Ascending aorta (tissue), 2 donors: ENCODE data around the gene SLC25A34. TPM values are rescaled to one million over a fixed set of nuclear protein-coding genes. Genes with fewer than 3 reads are reported as not detected.

Experiments used
- DNase-seq, 2 donors: peaks; one replicate each; pipeline ENCODE4 v3.0.0-alpha.2; 2019; ENCODE audit warnings: low spot score in 2 of 2
- H3K27ac ChIP-seq, 2 donors: fragments of 200-600 bp; sonication (generic); one replicate each; pipeline ENCODE4 v1.5.1; 2016 to 2017; ENCODE audit warnings: mild to moderate bottlenecking in 1 of 2
- H3K27me3 ChIP-seq: fragments of 200-600 bp; sonication (generic); one replicate; pipeline ENCODE4 v1.5.1; 2017
- H3K36me3 ChIP-seq, 2 donors: fragments of 200-600 bp; sonication (generic); one replicate each; pipeline ENCODE4 v1.5.1; 2016
- H3K4me1 ChIP-seq, 2 donors: fragments of 200-600 bp; sonication (generic); one replicate each; pipeline ENCODE4 v1.5.1; 2016 to 2017; ENCODE audit warnings: mild to moderate bottlenecking in 1 of 2
- H3K4me3 ChIP-seq, 2 donors: fragments of 200-600 bp; sonication (generic); one replicate each; pipeline ENCODE4 v1.5.1; 2016 to 2017; ENCODE audit warnings: mild to moderate bottlenecking in 1 of 2
- H3K9me3 ChIP-seq, 2 donors: fragments of 200-600 bp; sonication (generic); one replicate each; pipeline ENCODE4 v1.5.1; 2016
- CTCF ChIP-seq, 3 experiments: fragments of 200-600 bp in 2 of 3; fragments of 450-650 bp in 1 of 3; sonication (generic) in 2 of 3; IDR thresholded peaks; one replicate each; pipeline ENCODE4 v1.5.1; 2016 to 2019; ENCODE audit warnings: antibody characterized with exemption in 3 of 3, mild to moderate bottlenecking in 1 of 3, moderate library complexity in 1 of 3
- intact Hi-C: fragments of 100-400 bp; cut with DNase I; formaldehyde crosslinking; loops from one replicate; pipeline ENCODE4 v1.15.1; 2023
- total RNA-seq: library from RNA; depleted of rRNA; stranded (reverse); fragments of >200 nt; gene quantifications from one replicate; pipeline ENCODE4 v1.1.0, GENCODE V29; 2016

Gene SLC25A34
- total RNA-seq, 1 donor from 2014 or later, result 5.7 TPM

- no peak for DNase-seq
- TF ChIP-seq CTCF (IDR thresholded peaks at IDR 0.05), result no peak
- H3K9me3 ChIP-seq, result no peaks in the 10 kb centered on the region
- H3K27me3 ChIP-seq, result no peaks in the 10 kb centered on the region
- intact Hi-C loops, result no loop called here
- H3K36me3 ChIP-seq, result peaks cover 73 to 79% of the 10 kb centered on the region in 2 donors
- H3K27ac ChIP-seq, result peak overlapping the region in 1 of 2 donors; percentile 17
- peaks cover 15 to 19% of the 10 kb centered on the region in 2 donors for H3K4me1 ChIP-seq
- no peak overlapping the region for H3K4me3 ChIP-seq
Measured at GRCh38 chr1:15731735-15732685, 4.0 kb upstream of the SLC25A34 start.

GRCh38 chr1:15732686-15733081 is 3.4 kb upstream of the SLC25A34 start:
- H3K27me3 ChIP-seq, result no peaks in the 10 kb centered on the region
- DNase-seq, result no peak
- peak overlapping the region in 1 of 2 donors; percentile 17 for H3K27ac ChIP-seq
- H3K9me3 ChIP-seq, result no peaks in the 10 kb centered on the region
- no peak overlapping the region for H3K4me3 ChIP-seq
- H3K36me3 ChIP-seq, result peaks cover 66 to 74% of the 10 kb centered on the region in 2 donors
- intact Hi-C loops, result no loop called here
- TF ChIP-seq CTCF (IDR thresholded peaks at IDR 0.05), result no peak
- H3K4me1 ChIP-seq, result peaks cover 16 to 23% of the 10 kb centered on the region in 2 donors

GRCh38 chr1:15733218-15733725 is 2.8 kb upstream of the SLC25A34 start:
- intact Hi-C loops, result no loop called here
- Histone ChIP-seq H3K4me3 (no peak overlapping the region), H3K36me3 (peaks cover 61 to 71% of the 10 kb centered on the region in 2 donors), H3K27ac (no peak overlapping the region), H3K4me1 (peaks cover 16 to 25% of the 10 kb centered on the region in 2 donors), H3K9me3 (no peaks in the 10 kb centered on the region), H3K27me3 (no peaks in the 10 kb centered on the region)
- no peak for DNase-seq
- no peak for TF ChIP-seq CTCF (IDR thresholded peaks at IDR 0.05)

GRCh38 chr1:15733726-15734226 is 2.3 kb upstream of the SLC25A34 start:
- peaks cover 55 to 66% of the 10 kb centered on the region in 2 donors for H3K36me3 ChIP-seq
- TF ChIP-seq CTCF (IDR thresholded peaks at IDR 0.05), result no peak
- no peak overlapping the region for H3K27ac ChIP-seq
- no peaks in the 10 kb centered on the region for H3K27me3 ChIP-seq
- intact Hi-C loops, result no loop called here
- H3K9me3 ChIP-seq, result no peaks in the 10 kb centered on the region
- peaks cover 16 to 25% of the 10 kb centered on the region in 2 donors for H3K4me1 ChIP-seq
- H3K4me3 ChIP-seq, result no peak overlapping the region
- no peak for DNase-seq

- no peak for DNase-seq
- H3K27me3 ChIP-seq, result no peaks in the 10 kb centered on the region
- H3K4me3 ChIP-seq, result no peak overlapping the region
- peaks cover 16 to 25% of the 10 kb centered on the region in 2 donors for H3K4me1 ChIP-seq
- H3K9me3 ChIP-seq, result no peaks in the 10 kb centered on the region
- peaks cover 50 to 65% of the 10 kb centered on the region in 2 donors for H3K36me3 ChIP-seq
- intact Hi-C loops, result no loop called here
- H3K27ac ChIP-seq, result peak overlapping the region in 1 of 2 donors; percentile 62
- TF ChIP-seq CTCF (IDR thresholded peaks at IDR 0.05), result no peak
Measured at GRCh38 chr1:15734296-15734695, 1.8 kb upstream of the SLC25A34 start.
